Upper lobe of right lung (tissue), 1 donor: ENCODE results near the gene PRR18. TPM values are rescaled to one million over a fixed set of nuclear protein-coding genes. Genes with fewer than 3 reads are reported as not detected.

Experiments used
- ATAC-seq: fragments of 200-7000 bp; cut with Tn5 transposase; one replicate; pipeline ENCODE4 v1.9.1; 2020; ENCODE audit warnings: mild to moderate bottlenecking, moderate library complexity
- DNase-seq: peaks from one replicate; pipeline ENCODE4 v3.0.0-alpha.2; 2020
- H3K27ac ChIP-seq: fragments of 200-600 bp; one replicate; pipeline ENCODE4 v1.8.0; 2022
- H3K27me3 ChIP-seq: fragments of 200-600 bp; one replicate; pipeline ENCODE4 v1.8.0; 2022; ENCODE audit warnings: mild to moderate bottlenecking
- H3K36me3 ChIP-seq: fragments of 200-600 bp; one replicate; pipeline ENCODE4 v1.8.0; 2022
- H3K4me1 ChIP-seq: fragments of 200-600 bp; one replicate; pipeline ENCODE4 v1.8.0; 2022
- H3K4me3 ChIP-seq: fragments of 200-600 bp; one replicate; pipeline ENCODE4 v1.8.0; 2022; ENCODE audit warnings: mild to moderate bottlenecking
- H3K9me3 ChIP-seq: fragments of 200-600 bp; one replicate; pipeline ENCODE4 v1.8.0; 2022
- CTCF ChIP-seq: fragments of 200-600 bp; IDR thresholded peaks from one replicate; pipeline ENCODE4 v1.8.0; 2022; ENCODE audit warnings: antibody characterized with exemption
- intact Hi-C: fragments of 100-400 bp; cut with DNase I; formaldehyde crosslinking; loops from one replicate; pipeline ENCODE4 v1.11.0; 2022
- total RNA-seq: library from RNA; stranded (reverse); fragmentation: NEBNext Ultra II Directional; extraction: Animal tissue kit (Norgen Biotek cat#: 25700); gene quantifications from one replicate; pipeline ENCODE4 v1.2.1, GENCODE V29; 2021
- donor health status: DM: no; HTN: yes; CAD: no; lungs with severe emphysema.

The PRR18 gene
- total RNA-seq, 1 donor from 2014 or later: not detected

- Histone ChIP-seq H3K4me1 (peaks cover 32% of the 10 kb centered on the region), H3K4me3 (no peak overlapping the region), H3K9me3 (no peaks in the 10 kb centered on the region), H3K27ac (no peak overlapping the region), H3K36me3 (peaks cover 30% of the 10 kb centered on the region), H3K27me3 (no peaks in the 10 kb centered on the region)
- DNase-seq: no peak
- no peak for ATAC-seq
- TF ChIP-seq CTCF: no peak
- intact Hi-C loops: no loop called here
These were observed 30.7 kb upstream of the PRR18 start for GRCh38 chr6:166338854-166339253.

GRCh38 chr6:166336847-166337246 lies 28.7 kb upstream of the PRR18 start:
- H3K4me1 ChIP-seq: peaks cover 30% of the 10 kb centered on the region
- no peak overlapping the region for H3K27ac ChIP-seq
- H3K36me3 ChIP-seq: peaks cover 30% of the 10 kb centered on the region
- no peaks in the 10 kb centered on the region for H3K9me3 ChIP-seq
- ATAC-seq (no peak), DNase-seq (no peak)
- TF ChIP-seq CTCF: no peak
- intact Hi-C loops: no loop called here
- H3K4me3 ChIP-seq: no peak overlapping the region
- no peaks in the 10 kb centered on the region for H3K27me3 ChIP-seq

- Histone ChIP-seq H3K27me3 (no peaks in the 10 kb centered on the region), H3K27ac (no peak overlapping the region), H3K4me3 (no peak overlapping the region), H3K36me3 (peaks cover 30% of the 10 kb centered on the region), H3K4me1 (peaks cover 21% of the 10 kb centered on the region), H3K9me3 (no peaks in the 10 kb centered on the region)
- DNase-seq (no peak), ATAC-seq (no peak)
- no peak for TF ChIP-seq CTCF
- intact Hi-C loops: no loop called here
These were observed 27.4 kb upstream of the PRR18 start for GRCh38 chr6:166335378-166336302.

GRCh38 chr6:166334878-166335277 lies 26.7 kb upstream of the PRR18 start:
- no peak overlapping the region for H3K4me3 ChIP-seq
- TF ChIP-seq CTCF: no peak
- H3K27me3 ChIP-seq: no peaks in the 10 kb centered on the region
- H3K27ac ChIP-seq: no peak overlapping the region
- no peak for DNase-seq
- no peaks in the 10 kb centered on the region for H3K9me3 ChIP-seq
- no peak for ATAC-seq
- H3K4me1 ChIP-seq: peaks cover 13% of the 10 kb centered on the region
- intact Hi-C loops: no loop called here
- H3K36me3 ChIP-seq: peaks cover 30% of the 10 kb centered on the region

- no peak overlapping the region for H3K27ac ChIP-seq
- intact Hi-C loops: no loop called here
- H3K4me1 ChIP-seq: peaks cover 11% of the 10 kb centered on the region
- ATAC-seq: peak; percentile 36
- H3K9me3 ChIP-seq: no peaks in the 10 kb centered on the region
- H3K4me3 ChIP-seq: no peak overlapping the region
- peaks cover 40% of the 10 kb centered on the region for H3K36me3 ChIP-seq
- DNase-seq: no peak
- no peak for TF ChIP-seq CTCF
- H3K27me3 ChIP-seq: no peaks in the 10 kb centered on the region
These were observed 25.2 kb upstream of the PRR18 start for GRCh38 chr6:166333172-166333995.
